GM12878 (cell line): ENCODE results near the gene IQCK. TPM values are rescaled to one million over a fixed set of nuclear protein-coding genes. Genes with fewer than 3 reads are reported as not detected.

ENCODE experiments used
- ATAC-seq: fragments of 200-7000 bp; cut with Tn5 transposase; 3 replicates; pipeline ENCODE4 v1.9.1; 2020; ENCODE audit warnings: mild to moderate bottlenecking, moderate library complexity
- BruUV-seq: library from RNA; stranded (reverse); fragments of 400-500 nt; replicated peaks from 2 replicates; lab custom pipeline; 2021; lab: Mats Ljungman, UMichigan
- CTCF ChIA-PET: fragments of 300-600 bp; sonication (Branson Sonifier 250); formaldehyde crosslinking; extraction: SDS; loops from one replicate; lab custom pipeline; 2021; ENCODE audit warnings: inconsistent platforms; lab: Yijun Ruan, JAX
- POLR2A ChIA-PET: fragments of 350-600 bp; formaldehyde crosslinking; extraction: SDS; loops from one replicate; lab custom pipeline; 2021; ENCODE audit warnings: inconsistent platforms; lab: Charles Lee
- RAD21 ChIA-PET: fragments of 300-600 bp; sonication (Branson Sonifier 250); formaldehyde crosslinking; loops from one replicate; lab custom pipeline; 2023; ENCODE audit warnings: antibody characterized with exemption; ENCODE audit not compliant: unreplicated experiment; lab: Charles Lee
- SMC1A ChIA-PET: fragments of 300-600 bp; sonication (Branson Sonifier 250); formaldehyde crosslinking; loops from one replicate; lab custom pipeline; 2023; ENCODE audit not compliant: unreplicated experiment, uncharacterized antibody; lab: Charles Lee
- DNase-seq: peaks from one replicate; pipeline ENCODE4 v3.0.0-alpha.2; 2011; ENCODE audit warnings: low read depth, low spot score
- FAIRE-seq: peaks from 3 replicates; lab custom pipeline; 2011; peaks lifted over from hg19 to GRCh38; lab: Jason Lieb, UNC
- H2AFZ ChIP-seq: 2 replicates; pipeline ENCODE4 v1.6.0; 2011; ENCODE audit warnings: low read depth, low read length, control low read depth; ENCODE audit not compliant: control insufficient read depth
- H3K27ac ChIP-seq: 2 replicates; pipeline ENCODE4 v1.5.1; 2011; ENCODE audit warnings: control low read depth; ENCODE audit not compliant: control insufficient read depth, insufficient read depth
- H3K27me3 ChIP-seq, 2 experiments: replicated peaks in 1 of 2; 2 replicates each; pipeline versions ENCODE4 v1.6.0 to v1.6.1; 2011; ENCODE audit warnings: low read length in 1 of 2; ENCODE audit not compliant: control insufficient read depth in 2 of 2, insufficient read depth in 2 of 2
- H3K36me3 ChIP-seq, 2 experiments: 2 replicates each; pipeline ENCODE4 v1.5.1; 2011; ENCODE audit warnings: low read length in 1 of 2; ENCODE audit not compliant: control insufficient read depth in 2 of 2, insufficient read depth in 2 of 2
- H3K4me1 ChIP-seq: 2 replicates; pipeline ENCODE4 v1.6.1; 2011; ENCODE audit warnings: mild to moderate bottlenecking, low read length, moderate library complexity, mixed read lengths; ENCODE audit not compliant: control insufficient read depth, insufficient read depth
- H3K4me2 ChIP-seq: 2 replicates; pipeline ENCODE4 v1.6.0; 2011; ENCODE audit warnings: control low read depth; ENCODE audit not compliant: control insufficient read depth, insufficient read depth
- H3K4me3 ChIP-seq: fragments of 200-600 bp; sonication (generic); 2 replicates; pipeline ENCODE4 v1.5.1; 2016
- H3K79me2 ChIP-seq: 2 replicates; pipeline ENCODE4 v1.6.0; 2011; ENCODE audit warnings: low read length; ENCODE audit not compliant: control insufficient read depth, insufficient read depth
- H3K9ac ChIP-seq: 2 replicates; pipeline ENCODE4 v1.8.0; 2011; ENCODE audit warnings: low read length, control low read depth, mixed read lengths; ENCODE audit not compliant: control insufficient read depth, insufficient read depth
- H3K9me3 ChIP-seq: replicated peaks from 3 replicates; pipeline ENCODE4 v1.5.1; 2011; ENCODE audit warnings: mild to moderate bottlenecking, low read length; ENCODE audit not compliant: control insufficient read depth, insufficient read depth
- H4K20me1 ChIP-seq: 2 replicates; pipeline ENCODE4 v1.6.0; 2011; ENCODE audit not compliant: control insufficient read depth, insufficient read depth
- ATF2 ChIP-seq: IDR thresholded peaks from 2 replicates; pipeline ENCODE4 v1.6.1; 2012; ENCODE audit warnings: low read length, inconsistent platforms
- BHLHE40 ChIP-seq, 2 experiments: fragments of 450-650 bp in 1 of 2; IDR thresholded peaks; 2 replicates each; pipeline ENCODE4 v1.6.1; 2011 to 2017; ENCODE audit warnings: low read depth in 2 of 2, borderline replicate concordance in 1 of 2, improper control_type of control experiment in 1 of 2, low read length in 1 of 2, mild to moderate bottlenecking in 1 of 2
- CBFB ChIP-seq: IDR thresholded peaks from 2 replicates; pipeline ENCODE4 v1.6.1; 2016; ENCODE audit warnings: antibody characterized with exemption, low read depth
- CHD1 ChIP-seq: IDR thresholded peaks from 2 replicates; pipeline ENCODE4 v1.6.1; 2012; ENCODE audit warnings: low read depth, low read length, improper control_type of control experiment
- GABPA ChIP-seq: IDR thresholded peaks from 2 replicates; pipeline ENCODE4 v1.6.1; 2014; ENCODE audit warnings: antibody characterized with exemption, low read depth, mild to moderate bottlenecking, inconsistent platforms
- IKZF1 ChIP-seq: fragments of 450-650 bp; conservative IDR thresholded peaks from 2 replicates; pipeline ENCODE4 v1.6.1; 2017; ENCODE audit warnings: antibody characterized with exemption, mild to moderate bottlenecking
- IRF4 ChIP-seq: IDR thresholded peaks from 2 replicates; pipeline ENCODE4 v1.6.1; 2011; ENCODE audit warnings: low read depth, low read length
- IRF5 ChIP-seq: fragments of 450-650 bp; IDR thresholded peaks from 2 replicates; pipeline ENCODE4 v1.6.1; 2017; ENCODE audit warnings: borderline replicate concordance
- KLF5 ChIP-seq: fragments of 450-650 bp; IDR thresholded peaks from 2 replicates; pipeline ENCODE4 v1.6.1; 2014; ENCODE audit warnings: mild to moderate bottlenecking; ENCODE audit not compliant: partially characterized antibody
- NFIC ChIP-seq: IDR thresholded peaks from 2 replicates; pipeline ENCODE4 v1.6.1; 2012; ENCODE audit warnings: low read depth, mild to moderate bottlenecking, inconsistent platforms, low read length, moderate library complexity
- NRF1 ChIP-seq: conservative IDR thresholded peaks from 2 replicates; pipeline ENCODE4 v1.6.1; 2011; ENCODE audit warnings: mild to moderate bottlenecking, low read depth, low read length, improper control_type of control experiment
- PAX8 ChIP-seq: fragments of 450-650 bp; IDR thresholded peaks from 2 replicates; pipeline ENCODE4 v1.6.1; 2017; ENCODE audit warnings: mild to moderate bottlenecking, moderate library complexity
- SIN3A ChIP-seq: IDR thresholded peaks from 2 replicates; pipeline ENCODE4 v1.6.1; 2012; ENCODE audit warnings: low read depth, low read length, improper control_type of control experiment
- SP1 ChIP-seq: IDR thresholded peaks from one replicate; pipeline ENCODE4 v1.6.1; 2011; ENCODE audit warnings: low read depth, low read length
- STAT3 ChIP-seq: IDR thresholded peaks from 2 replicates; pipeline ENCODE4 v1.6.1; 2011; ENCODE audit warnings: low read depth, low read length, improper control_type of control experiment
- SUPT20H ChIP-seq: IDR thresholded peaks from 2 replicates; pipeline ENCODE4 v1.6.1; 2011; ENCODE audit warnings: low read depth, mild to moderate bottlenecking, low read length, moderate library complexity, borderline replicate concordance; ENCODE audit not compliant: control insufficient read depth
- TCF12 ChIP-seq: IDR thresholded peaks from 2 replicates; pipeline ENCODE4 v1.6.1; 2011; ENCODE audit warnings: low read depth, mild to moderate bottlenecking, low read length
- WGBS: methylation state at CpG from one replicate; pipeline ENCODE4 v1.1.6; 2016; ENCODE audit warnings: low lambda C conversion rate; ENCODE audit not compliant: insufficient replicate concordance, insufficient coverage; ENCODE audit errors: missing lambda C conversion rate; 5-methylcytosine and 5-hydroxymethylcytosine counted together
- in situ Hi-C: fragments of 300-500 bp; cut with MboI; formaldehyde crosslinking; loops from 9 replicates; pipeline ENCODE4 v1.14.3; 2018; ENCODE audit warnings: mixed read lengths
- intact Hi-C: fragments of 100-400 bp; cut with micrococcal nuclease; formaldehyde crosslinking; loops from one replicate; pipeline ENCODE4 v1.14.2; 2022; ENCODE audit not compliant: unreplicated experiment
- polyA plus RNA-seq, 11 experiments: library from polyadenylated mRNA; depleted of rRNA in 4 of 11; unstranded in 6 of 11; stranded (reverse) in 5 of 11; fragments of >200 nt; fragmentation: Nextera tagmentation in 4 of 11; fragmentation: Illumina TruSeq in 1 of 11; extraction: Ambion mirVana in 4 of 11; extraction: Trizol in 1 of 11; gene quantifications; 1 replicate in 1 of 11; 2 replicates in 10 of 11; pipeline versions ENCODE4 v1.2.1 to v1.2.3, GENCODE V29; 2011 to 2016; ENCODE audit warnings: inconsistent platforms in 2 of 11, missing spikeins in 2 of 11, low read depth in 1 of 11
- total RNA-seq, 4 experiments: library from RNA; depleted of rRNA in 3 of 4; stranded (reverse); fragments of >200 nt in 3 of 4; fragmentation: Illumina TruSeq in 1 of 4; extraction: Trizol in 1 of 4; gene quantifications; 2 replicates each; pipeline versions ENCODE4 v1.2.1 to v1.2.3, GENCODE V29; 2013 to 2021

The IQCK gene
- total and polyA plus RNA-seq, 10 of the 15 experiments (the other 5 are each of a cell fraction or from before 2014, with no cell fraction given): 1.0 to 4.2 (median 2.4) TPM

GRCh38 chr16:19737306-19738038 lies 19.4 kb downstream of the IQCK start:
- no peaks in the 10 kb centered on the region for H3K27me3 ChIP-seq
- no peak for ATAC-seq
- H4K20me1 ChIP-seq: no peaks in the 10 kb centered on the region
- no peaks in the 10 kb centered on the region for H3K9me3 ChIP-seq
- RAD21 ChIA-PET: no interaction called here
- no peaks in the 10 kb centered on the region for H3K36me3 ChIP-seq
- no peaks in the 10 kb centered on the region for H3K79me2 ChIP-seq
- FAIRE-seq: no peak
- H3K4me1 ChIP-seq: no peaks in the 10 kb centered on the region
- SMC1A ChIA-PET: interaction anchor here (2.1 kb wide), 1 partner anchor 12 kb away, joined by 5 read pairs; no protein-coding TSS in a partner anchor
- in situ Hi-C loops: no loop called here
- no peak overlapping the region for H3K27ac ChIP-seq
- no peak overlapping the region for H3K4me3 ChIP-seq
- CTCF ChIA-PET: interaction anchor here (0.7 kb wide), 2 partner anchors 167 to 650 kb away, joined by 3 to 7 read pairs; no protein-coding TSS in a partner anchor
- H3K9ac ChIP-seq: no peak overlapping the region
- no peak for DNase-seq
- no peak for TF ChIP-seq IKZF1
- no peak for TF ChIP-seq BHLHE40 (IDR thresholded peaks at IDR 0.05; ENCODE audit: borderline replicate concordance in 1 of 2, low read depth in 2 of 2, low read length in 1 of 2)
- no peak for TF ChIP-seq KLF5
- no peak for TF ChIP-seq SP1
- no peak for TF ChIP-seq SUPT20H
- TF ChIP-seq PAX8: no peak
- TF ChIP-seq STAT3: no peak
- TF ChIP-seq IRF4: no peak
- TF ChIP-seq CHD1: no peak
- no peak for TF ChIP-seq ATF2
- TF ChIP-seq NRF1: no peak
- TF ChIP-seq CBFB: no peak
- TF ChIP-seq NFIC: no peak
- TF ChIP-seq SIN3A: no peak
- TF ChIP-seq TCF12: no peak
- TF ChIP-seq IRF5: no peak
- no peak for TF ChIP-seq GABPA
- POLR2A ChIA-PET: interaction anchor here (0.5 kb wide), 1 partner anchor 25 kb away, joined by 3 read pairs; no protein-coding TSS in a partner anchor
- intact Hi-C loops: no loop called here
- no peak overlapping the region for H3K4me2 ChIP-seq
- no peak overlapping the region for H2AFZ ChIP-seq
- WGBS: 36% methylated on average over 12 of the region's 12 CpGs
- no TSS peak for BruUV-seq
